ENCODE data around the gene PAX3. TPM values are rescaled to one million over a fixed set of nuclear protein-coding genes. Genes with fewer than 3 reads are reported as not detected.

Gene PAX3
- total RNA-seq, 1 experiment from 2014 or later: not detected

Other genes with a start within 250 kb of the PAX3 start
- gene SGPP2, start 125.5 kb upstream of the PAX3 start, total RNA-seq (2014; rRNA removed; shearing (Covaris generic)): 16.9 and 23.6 TPM in 2 replicates

All from HT-29 (cell line).